ENCODE measurements around the gene ACMSD.
"Not testable (repeated sequence)": the region's sequence is repeated elsewhere in the genome, so short reads cannot be mapped to it uniquely, and the experiment has no call there.

ACMSD gene

GRCh38 chr2:134838143-134838620 lies at the start of gene ACMSD:
ACMSD (plus strand) TSS chr2:134838616; CDS start chr2:134838683, 67 bp downstream.
- DNase-seq, result no peak

GRCh38 chr2:134790487-134790886 lies 47.9 kb upstream of the ACMSD start:
- DNase-seq, result no peak

GRCh38 chr2:134791616-134792015 lies 46.8 kb upstream of the ACMSD start:
- no peak for DNase-seq

- no peak for DNase-seq
These were observed 46.2 kb upstream of the ACMSD start for GRCh38 chr2:134792186-134792585.

- DNase-seq, result no peak
These were observed 42.7 kb upstream of the ACMSD start for GRCh38 chr2:134795765-134796164.

GRCh38 chr2:134796373-134796772 lies 42.0 kb upstream of the ACMSD start:
- no peak for DNase-seq

- DNase-seq, result no peak
These were observed 38.5 kb upstream of the ACMSD start for GRCh38 chr2:134799936-134800335.

GRCh38 chr2:134800341-134800740 lies 38.1 kb upstream of the ACMSD start:
- no peak for DNase-seq

- not testable (repeated sequence) for DNase-seq
These were observed 34.6 kb upstream of the ACMSD start for GRCh38 chr2:134803609-134804405.

GRCh38 chr2:134815741-134816140 lies 22.7 kb upstream of the ACMSD start:
- no peak for DNase-seq

GRCh38 chr2:134818321-134818720 lies 20.1 kb upstream of the ACMSD start:
- no peak for DNase-seq

- DNase-seq, result no peak
These were observed 19.1 kb upstream of the ACMSD start for GRCh38 chr2:134819334-134819733.

GRCh38 chr2:134823431-134823830 lies 15.0 kb upstream of the ACMSD start:
- no peak for DNase-seq

- no peak for DNase-seq
These were observed 14.6 kb upstream of the ACMSD start for GRCh38 chr2:134823832-134824231.

- DNase-seq, result not testable (repeated sequence)
These were observed 12.7 kb upstream of the ACMSD start for GRCh38 chr2:134825716-134826115.

- no peak for DNase-seq
These were observed 2.9 kb upstream of the ACMSD start for GRCh38 chr2:134835471-134835870.

GRCh38 chr2:134836986-134837385 lies 1.4 kb upstream of the ACMSD start:
- no peak for DNase-seq

GRCh38 chr2:134839649-134840048 lies 1.2 kb downstream of the ACMSD start:
- no peak for DNase-seq

- no peak for DNase-seq
These were observed 4.6 kb downstream of the ACMSD start for GRCh38 chr2:134842930-134843490.

- no peak for DNase-seq
These were observed 5.6 kb downstream of the ACMSD start for GRCh38 chr2:134843968-134844367.

- no peak for DNase-seq
These were observed 6.6 kb downstream of the ACMSD start for GRCh38 chr2:134845028-134845427.

GRCh38 chr2:134845719-134846118 lies 7.3 kb downstream of the ACMSD start:
- no peak for DNase-seq

GRCh38 chr2:134846213-134846612 lies 7.8 kb downstream of the ACMSD start:
- no peak for DNase-seq

GRCh38 chr2:134847582-134847981 lies 9.2 kb downstream of the ACMSD start:
- DNase-seq, result not testable (repeated sequence)

- DNase-seq, result no peak
These were observed 14.1 kb downstream of the ACMSD start for GRCh38 chr2:134852518-134852917.
